ENCODE data around the gene ARSK.

Gene ARSK, protein sequence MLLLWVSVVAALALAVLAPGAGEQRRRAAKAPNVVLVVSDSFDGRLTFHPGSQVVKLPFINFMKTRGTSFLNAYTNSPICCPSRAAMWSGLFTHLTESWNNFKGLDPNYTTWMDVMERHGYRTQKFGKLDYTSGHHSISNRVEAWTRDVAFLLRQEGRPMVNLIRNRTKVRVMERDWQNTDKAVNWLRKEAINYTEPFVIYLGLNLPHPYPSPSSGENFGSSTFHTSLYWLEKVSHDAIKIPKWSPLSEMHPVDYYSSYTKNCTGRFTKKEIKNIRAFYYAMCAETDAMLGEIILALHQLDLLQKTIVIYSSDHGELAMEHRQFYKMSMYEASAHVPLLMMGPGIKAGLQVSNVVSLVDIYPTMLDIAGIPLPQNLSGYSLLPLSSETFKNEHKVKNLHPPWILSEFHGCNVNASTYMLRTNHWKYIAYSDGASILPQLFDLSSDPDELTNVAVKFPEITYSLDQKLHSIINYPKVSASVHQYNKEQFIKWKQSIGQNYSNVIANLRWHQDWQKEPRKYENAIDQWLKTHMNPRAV
- total RNA-seq, result 8.0 to 13.0 (median 10.1) reads per million in 4 experiments

GRCh38 chr5:95554647-95555548 lies at the start of gene ARSK, which contains the start of gene SKIC3:
Gene ARSK, plus strand, starts transcription at chr5:95555101. Its CDS starts 178 bp downstream, at chr5:95555279.
Gene SKIC3, minus strand, starts transcription at chr5:95554977. Its CDS starts 7,827 bp downstream, at chr5:95547150.
- peak; percentile 86 for DNase-seq

DNA sequence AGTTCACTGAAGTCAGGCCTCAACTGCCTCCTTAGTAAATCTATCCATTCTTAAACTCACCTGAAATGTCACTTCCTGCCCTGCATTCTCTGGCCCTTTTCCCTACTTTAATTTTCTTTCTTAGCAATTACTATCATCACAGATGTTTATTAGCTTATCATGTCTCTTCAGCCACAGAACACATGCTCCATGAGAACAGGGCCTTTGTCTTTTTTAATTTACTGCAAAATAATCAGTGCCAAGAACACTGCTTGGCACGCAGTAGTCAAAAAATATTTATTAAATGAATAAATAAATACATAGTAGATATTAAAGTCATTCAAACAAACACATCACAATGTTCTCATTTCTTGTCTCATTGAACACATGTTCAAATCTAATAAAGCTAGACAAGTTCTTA lies 46.4 kb upstream of the ARSK start:
- no peak for DNase-seq

DNA sequence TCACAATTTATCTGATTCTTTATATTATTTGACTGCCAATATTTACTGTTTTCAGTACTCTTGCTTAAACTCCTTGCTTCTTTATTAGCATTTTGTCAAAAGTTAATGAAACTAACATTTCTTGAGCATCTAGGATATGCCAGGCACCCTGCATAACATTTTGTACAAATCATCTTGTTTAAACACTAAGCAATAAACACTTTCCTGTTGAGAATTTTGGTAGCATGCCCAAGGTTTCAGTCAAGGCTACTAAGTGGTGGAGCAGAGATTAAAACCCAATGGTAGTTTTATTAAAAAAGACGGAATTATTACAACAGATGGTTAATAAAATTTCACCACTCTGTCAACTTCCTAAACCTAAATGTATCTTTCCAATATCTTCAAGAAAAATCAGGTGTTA lies 43.3 kb upstream of the ARSK start:
- no peak for DNase-seq

DNA sequence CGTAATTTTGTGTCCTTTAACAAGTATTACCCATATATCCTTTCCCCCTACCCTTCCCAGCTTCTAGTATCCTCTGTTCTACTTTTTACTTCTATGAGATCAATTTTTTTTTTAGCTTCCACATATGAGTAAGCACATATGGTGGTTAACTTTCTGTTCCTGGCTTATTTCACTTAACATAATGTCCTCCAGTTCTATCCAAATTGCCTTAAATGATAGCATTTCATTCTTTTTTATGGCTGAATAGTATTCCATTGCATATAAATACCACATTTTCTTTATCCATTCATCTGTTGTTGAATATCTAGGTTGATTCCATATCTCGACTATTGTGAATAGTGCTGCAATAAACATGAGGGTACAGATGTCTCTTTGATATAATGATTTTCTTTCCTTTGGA lies 36.5 kb upstream of the ARSK start:
- no peak for DNase-seq

DNA sequence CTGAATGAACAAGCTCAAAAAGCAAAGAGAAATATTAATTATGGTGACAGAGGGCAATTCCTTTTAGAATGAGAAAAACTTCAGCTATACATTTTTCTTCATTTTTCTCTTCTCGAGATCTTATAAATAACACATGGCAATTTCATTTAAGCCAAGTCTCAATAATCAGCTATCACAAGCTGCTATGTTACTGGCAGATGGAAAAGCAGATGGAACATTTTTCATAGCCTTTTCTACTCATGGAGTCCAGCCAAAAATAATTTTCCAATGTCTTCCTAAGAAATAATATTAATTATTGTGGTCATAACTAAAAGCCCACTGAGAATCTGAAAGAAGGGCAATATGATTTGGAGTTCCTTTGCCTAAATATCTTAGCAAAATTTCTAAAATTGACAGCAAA lies 35.8 kb upstream of the ARSK start:
- DNase-seq, result no peak

DNA sequence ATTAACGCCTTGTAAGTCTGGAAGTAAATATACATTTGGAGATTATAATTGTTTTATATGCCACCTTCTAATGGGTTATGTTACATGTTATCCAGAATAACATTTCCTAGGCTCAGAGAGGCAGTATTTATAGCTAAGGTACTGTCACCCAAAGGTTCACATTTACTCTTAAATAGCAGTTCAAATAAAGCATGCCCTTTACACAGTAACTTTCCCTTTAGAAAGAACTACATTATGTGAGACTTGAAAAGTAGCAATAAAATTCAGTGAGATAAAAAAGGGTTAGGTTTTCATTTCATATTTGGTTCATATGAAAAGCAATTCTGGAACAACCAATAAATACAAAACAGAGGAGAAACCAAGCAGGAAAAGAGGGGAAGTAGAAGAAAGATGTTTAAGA lies 35.2 kb upstream of the ARSK start:
- DNase-seq, result no peak

DNA sequence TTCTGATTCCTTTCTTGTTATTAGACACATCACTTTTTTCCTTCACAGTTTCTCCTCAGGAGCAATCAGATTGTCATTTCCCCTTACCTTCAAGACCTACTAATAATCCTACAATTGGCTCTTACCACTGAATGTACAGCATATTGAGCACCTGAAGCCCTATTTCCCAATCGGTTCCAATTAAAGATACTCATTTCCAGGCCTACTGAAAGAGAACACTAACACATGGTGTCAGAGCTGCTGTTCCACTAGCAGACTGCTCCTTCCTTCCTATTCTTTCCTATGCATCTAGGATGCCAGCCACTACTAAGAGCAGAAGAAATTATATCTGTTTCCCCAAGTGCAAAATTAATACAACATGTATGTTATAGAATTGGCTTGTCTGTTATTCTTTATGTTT lies 34.7 kb upstream of the ARSK start:
- no peak for DNase-seq

- DNase-seq, result no peak
Measured at GRCh38 chr5:95524423-95524822, 30.5 kb upstream of the ARSK start.

- DNase-seq, result no peak
Measured at GRCh38 chr5:95526871-95527270, 28.0 kb upstream of the ARSK start.

DNA sequence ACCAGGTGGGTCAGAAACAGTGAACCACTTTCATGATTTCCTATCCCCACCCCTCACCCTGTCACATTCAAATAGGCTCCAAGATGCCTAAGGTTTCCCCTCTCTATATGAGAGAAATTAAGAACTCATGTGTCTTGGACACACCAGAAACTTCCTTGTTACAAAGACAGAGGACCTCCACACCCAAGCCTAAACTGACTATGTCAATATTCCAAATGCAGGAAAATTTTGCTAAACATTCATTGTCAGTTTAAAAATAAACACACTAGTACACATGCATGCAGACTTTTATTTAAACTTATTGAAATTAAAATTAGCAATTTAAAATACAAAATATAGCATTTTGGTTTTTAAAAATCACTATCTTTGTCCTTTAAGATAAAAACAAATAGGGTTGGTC lies 26.3 kb upstream of the ARSK start:
- no peak for DNase-seq

- no peak for DNase-seq
Measured at GRCh38 chr5:95530416-95530815, 24.5 kb upstream of the ARSK start.

DNA sequence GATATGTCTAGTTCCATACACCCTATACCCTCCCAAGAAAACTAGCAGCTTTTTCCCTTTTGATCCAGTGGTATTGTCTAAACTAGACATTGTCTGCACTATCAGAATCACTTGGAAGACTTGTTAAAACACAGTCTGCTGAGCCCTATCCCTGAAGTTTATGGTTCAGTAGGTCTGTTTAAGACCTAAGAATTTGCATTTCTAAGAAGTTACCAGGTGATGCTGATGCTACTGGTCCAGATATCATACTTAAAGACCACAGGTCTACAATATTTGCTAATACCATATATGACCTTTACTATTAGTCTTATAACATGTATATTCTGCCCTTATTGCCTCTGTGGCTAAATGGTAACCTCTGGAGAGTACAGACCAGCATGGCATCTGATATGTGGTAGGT lies 23.4 kb upstream of the ARSK start:
- DNase-seq, result no peak

DNA sequence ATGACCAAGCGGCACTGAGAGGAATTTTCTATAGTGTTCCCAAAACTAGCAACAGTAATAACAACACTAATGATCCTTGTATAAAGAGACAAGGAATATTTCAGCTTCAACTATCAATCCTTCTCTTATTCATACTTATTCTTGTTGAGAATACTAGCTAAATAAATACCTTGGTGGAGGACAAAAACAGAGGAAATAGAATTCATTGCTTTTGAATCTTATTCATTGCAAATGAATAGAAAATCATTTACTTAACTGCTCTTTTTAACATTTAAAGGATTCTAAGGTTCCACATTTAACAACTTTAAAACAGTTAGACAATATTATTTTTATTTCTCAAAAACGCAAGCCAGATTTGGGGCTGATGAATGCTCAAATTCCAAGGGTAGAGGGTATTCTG lies 22.5 kb upstream of the ARSK start:
- no peak for DNase-seq

- no peak for DNase-seq
Measured at GRCh38 chr5:95533106-95533505, 21.8 kb upstream of the ARSK start.

GRCh38 chr5:95533761-95534160 lies 21.1 kb upstream of the ARSK start:
- DNase-seq, result no peak

DNA sequence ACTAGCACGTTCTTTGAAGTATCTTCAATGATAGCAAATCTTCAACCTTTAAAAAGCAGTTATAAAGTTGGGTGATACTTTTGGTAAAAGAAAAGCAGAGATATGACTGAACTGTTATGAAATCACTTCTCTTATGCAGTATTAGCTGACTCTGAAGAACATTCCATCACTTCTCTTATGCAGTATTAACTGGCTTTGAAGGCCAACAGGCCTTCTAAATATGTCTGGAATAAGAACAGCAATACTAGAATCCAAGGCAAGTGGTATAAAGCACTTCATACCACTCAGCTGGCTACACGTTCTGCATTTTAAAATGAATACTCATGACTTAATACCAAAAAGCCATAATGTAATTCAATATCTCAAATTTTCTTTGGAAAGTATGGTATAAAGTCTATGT lies 17.4 kb upstream of the ARSK start:
- no peak for DNase-seq

DNA sequence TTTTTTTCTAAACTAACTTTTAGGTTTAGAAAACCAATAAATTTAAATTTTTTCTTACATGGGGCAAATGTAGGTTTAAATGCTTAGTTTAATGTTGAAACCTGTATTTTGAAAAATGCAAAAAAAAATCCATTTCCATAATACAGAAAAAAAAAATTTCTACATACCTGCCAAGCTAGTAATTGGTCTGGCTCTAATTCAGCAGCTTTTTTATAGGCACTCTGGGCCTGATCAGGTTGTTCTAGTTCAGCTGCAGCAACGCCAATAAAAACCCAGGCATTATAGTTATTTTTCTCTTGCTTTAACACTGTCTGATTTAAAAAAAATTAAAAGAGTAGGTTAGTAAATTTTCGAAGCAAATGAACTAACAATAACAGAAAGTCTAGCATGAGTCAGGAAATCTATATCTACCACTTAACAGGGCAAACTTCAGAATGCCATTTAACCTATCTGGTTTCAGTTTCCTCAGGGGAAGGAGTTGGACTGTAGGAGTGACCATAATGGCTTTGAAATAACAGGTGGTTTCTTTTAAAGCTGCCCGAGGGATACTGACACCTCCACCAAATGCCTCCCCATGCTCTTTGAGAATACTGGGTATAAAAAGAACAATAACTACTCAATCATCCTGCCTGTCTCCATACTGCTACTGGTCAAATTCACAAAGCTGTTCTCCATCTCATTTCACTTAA lies 11.7 kb upstream of the ARSK start:
- DNase-seq, result no peak

DNA sequence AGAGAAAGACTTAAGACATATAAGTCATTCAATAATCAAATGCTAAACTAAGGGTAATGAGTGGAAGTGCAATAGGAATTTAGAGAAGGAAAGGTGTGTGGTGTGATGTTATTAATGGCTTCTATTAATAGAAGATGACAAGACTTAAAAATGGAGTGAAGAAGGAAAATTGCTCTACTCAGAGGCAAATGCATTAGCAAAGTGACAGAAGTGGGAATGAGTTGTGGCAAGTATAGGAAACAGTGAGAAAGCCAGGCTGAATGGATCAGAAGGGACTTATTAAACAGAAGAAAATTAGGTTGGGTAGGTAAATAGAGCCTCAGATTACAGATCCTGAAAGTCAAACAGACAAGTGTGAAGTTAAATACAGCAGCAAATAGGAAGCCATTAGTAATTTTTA lies 5.9 kb upstream of the ARSK start:
- no peak for DNase-seq

GRCh38 chr5:95554331-95554646 lies 612 bp upstream of the ARSK start:
- no peak for DNase-seq

- no peak for DNase-seq
Measured at GRCh38 chr5:95555553-95555952, 652 bp downstream of the ARSK start.

- DNase-seq, result no peak
Measured at GRCh38 chr5:95557841-95558240, 2.9 kb downstream of the ARSK start.

DNA sequence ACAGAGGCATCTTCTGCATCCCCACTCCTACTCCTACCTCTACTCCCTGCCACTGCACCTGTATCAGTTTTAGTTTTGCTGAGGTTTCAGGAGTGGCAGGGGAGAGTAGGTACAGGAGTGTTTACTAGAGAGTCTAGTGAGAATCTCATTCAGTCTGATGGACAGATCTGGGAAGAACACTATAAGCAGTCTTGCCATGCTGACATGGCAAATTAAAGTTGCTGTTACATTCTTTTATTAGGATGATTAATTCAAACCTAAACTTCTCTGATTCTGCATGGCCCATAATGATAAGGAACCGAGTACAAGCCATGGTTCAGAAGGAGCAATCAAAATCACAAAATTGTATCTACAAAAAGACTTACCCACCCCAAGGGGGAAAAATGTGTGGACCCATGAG lies 7.4 kb downstream of the ARSK start:
- no peak for DNase-seq

- DNase-seq, result no peak
Measured at GRCh38 chr5:95563367-95563766, 8.5 kb downstream of the ARSK start.
